CD4-positive, alpha-beta T cell treated with Interleukin-15 for 4 hours (primary cell): ENCODE results near the gene MRTFA.
"Not testable (repeated sequence)": the region's sequence is repeated elsewhere in the genome, so short reads cannot be mapped to it uniquely, and the experiment has no call there.

Experiments used
- DNase-seq: peaks from one replicate; pipeline ENCODE4 v3.0.0-alpha.2; 2020; ENCODE audit warnings: low spot score

The MRTFA gene

GRCh38 chr22:40595497-40596234, 40.9 kb downstream of the MRTFA start:
- DNase-seq = no peak

GRCh38 chr22:40594924-40595323, 41.6 kb downstream of the MRTFA start:
- DNase-seq = no peak

GRCh38 chr22:40594346-40594745, 42.2 kb downstream of the MRTFA start:
- no peak for DNase-seq

GRCh38 chr22:40593460-40594273, 42.9 kb downstream of the MRTFA start:
- no peak for DNase-seq

- DNase-seq = no peak
Measured at GRCh38 chr22:40592352-40593113, 44.0 kb downstream of the MRTFA start.

GRCh38 chr22:40588726-40589125, 47.8 kb downstream of the MRTFA start:
- no peak for DNase-seq

GRCh38 chr22:40586781-40587180, 49.7 kb downstream of the MRTFA start:
- DNase-seq = no peak

GRCh38 chr22:40585310-40585751, 51.2 kb downstream of the MRTFA start:
- no peak for DNase-seq

- not testable (repeated sequence) for DNase-seq
Measured at GRCh38 chr22:40584766-40585165, 51.8 kb downstream of the MRTFA start.

- no peak for DNase-seq
Measured at GRCh38 chr22:40583053-40583741, 53.3 kb downstream of the MRTFA start.

- DNase-seq = no peak
Measured at GRCh38 chr22:40582063-40582462, 54.5 kb downstream of the MRTFA start.

- DNase-seq = no peak
Measured at GRCh38 chr22:40580631-40581030, 55.9 kb downstream of the MRTFA start.

- DNase-seq = no peak
Measured at GRCh38 chr22:40578171-40578570, 58.3 kb downstream of the MRTFA start.

GRCh38 chr22:40572976-40573375, 63.5 kb downstream of the MRTFA start:
- DNase-seq = no peak

- DNase-seq = no peak
Measured at GRCh38 chr22:40571887-40572286, 64.6 kb downstream of the MRTFA start.

GRCh38 chr22:40567626-40568328, 68.7 kb downstream of the MRTFA start:
- no peak for DNase-seq

GRCh38 chr22:40567106-40567505, 69.4 kb downstream of the MRTFA start:
- DNase-seq = no peak

GRCh38 chr22:40560994-40561515, 75.5 kb downstream of the MRTFA start:
- no peak for DNase-seq

GRCh38 chr22:40560551-40560950, 76.0 kb downstream of the MRTFA start:
- DNase-seq = no peak

GRCh38 chr22:40557972-40558371, 78.5 kb downstream of the MRTFA start:
- DNase-seq = no peak

GRCh38 chr22:40556641-40557040, 79.9 kb downstream of the MRTFA start:
- DNase-seq = no peak
